Thymus (tissue), 11 donors: ENCODE data around the gene SRM. TPM values are rescaled to one million over a fixed set of nuclear protein-coding genes. Genes with fewer than 3 reads are reported as not detected.
"Not testable (repeated sequence)": the region's sequence is repeated elsewhere in the genome, so short reads cannot be mapped to it uniquely, and the experiment has no call there.

Experiments used
- DNase-seq, 9 donors: peaks; one replicate each; pipeline ENCODE4 v3.0.0-alpha.2; 2013; ENCODE audit warnings: low spot score in 9 of 9, low read depth in 6 of 9, missing footprints in 1 of 9
- H3K27ac ChIP-seq, 2 donors: one replicate each; pipeline ENCODE4 v1.5.1; 2013; ENCODE audit warnings: control low read depth in 1 of 2, low read depth in 1 of 2, low read length in 1 of 2, mild to moderate bottlenecking in 1 of 2, moderate library complexity in 1 of 2
- H3K27me3 ChIP-seq, 2 donors: one replicate each; pipeline ENCODE4 v1.5.1; 2013; ENCODE audit warnings: low read length in 1 of 2; ENCODE audit not compliant: control insufficient read depth in 2 of 2, insufficient read depth in 1 of 2
- H3K36me3 ChIP-seq, 2 donors: one replicate each; pipeline ENCODE4 v1.5.1; 2013; ENCODE audit warnings: low read length in 1 of 2, mild to moderate bottlenecking in 1 of 2, moderate library complexity in 1 of 2; ENCODE audit not compliant: control insufficient read depth in 2 of 2, insufficient read depth in 2 of 2
- H3K4me1 ChIP-seq, 2 donors: one replicate each; pipeline ENCODE4 v1.5.1; 2013; ENCODE audit warnings: low read length in 2 of 2; ENCODE audit not compliant: control insufficient read depth in 2 of 2, insufficient read depth in 2 of 2
- H3K4me3 ChIP-seq, 2 donors: one replicate each; pipeline ENCODE4 v1.5.1; 2013; ENCODE audit warnings: low read length in 2 of 2, control low read depth in 1 of 2, mild to moderate bottlenecking in 1 of 2
- H3K9me3 ChIP-seq, 2 donors: one replicate each; pipeline ENCODE4 v1.5.1; 2013; ENCODE audit warnings: low read length in 1 of 2, mild to moderate bottlenecking in 1 of 2; ENCODE audit not compliant: control insufficient read depth in 2 of 2, insufficient read depth in 1 of 2
- WGBS: extraction: QIAGEN DNeasy Blood & Tissue Kit; methylation state at CpG from one replicate; pipeline ENCODE4 v1.1.7; 2013; 5-methylcytosine and 5-hydroxymethylcytosine counted together
- polyA plus RNA-seq: library from polyadenylated mRNA; stranded (reverse); fragments of 200-250 nt; gene quantifications from one replicate; pipeline ENCODE4 v1.2.3, GENCODE V29; 2013
- total RNA-seq: library from RNA; stranded (reverse); fragments of 120-200 nt; gene quantifications from one replicate; pipeline ENCODE4 v1.2.4, GENCODE V29; 2013
- donor health status: healthy.

Gene SRM
- total and polyA plus RNA-seq, 2 donors: 13.1 to 62.9 TPM

DNA sequence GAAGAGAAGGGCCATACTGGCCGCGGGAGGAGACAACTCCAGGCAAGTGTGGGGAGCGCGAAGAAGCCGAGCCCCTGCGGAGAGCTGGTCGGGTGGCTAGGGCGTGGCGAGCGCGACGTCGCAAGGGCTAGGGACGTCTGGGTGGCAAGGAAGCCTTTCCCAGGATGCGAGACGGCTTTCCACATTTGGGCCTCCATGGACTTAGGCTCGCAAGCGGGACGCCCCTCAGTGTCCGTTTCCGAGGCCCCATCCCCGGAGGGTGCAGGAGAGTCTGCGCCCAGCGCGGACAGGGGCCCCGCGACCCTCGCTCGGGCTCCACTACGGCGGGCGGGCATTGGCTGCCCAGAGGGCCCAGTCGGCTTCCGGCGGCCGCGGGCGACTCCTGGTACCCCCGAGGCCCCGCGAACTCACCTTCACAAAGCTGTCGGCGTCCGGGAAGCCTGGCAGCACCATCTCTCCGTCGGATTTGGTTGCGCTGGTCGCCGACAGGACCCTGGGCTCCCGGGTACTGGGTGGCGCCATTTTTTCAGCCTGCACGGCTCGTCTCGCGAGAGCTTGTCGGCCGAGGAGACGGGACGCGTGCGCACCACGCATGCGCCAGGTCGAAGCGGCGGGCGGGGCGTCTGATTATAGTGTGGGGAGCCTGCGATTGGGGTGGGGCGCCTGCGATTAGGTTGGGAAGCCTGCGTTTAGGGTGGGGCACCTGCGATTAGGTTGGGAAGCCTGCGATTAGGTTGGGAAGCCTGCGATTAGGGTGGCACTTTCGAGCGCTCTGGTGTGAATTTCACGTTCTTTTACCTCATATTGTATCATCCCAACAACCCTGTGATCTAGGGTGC, 39.7 kb upstream of the SRM start, which contains the start of gene EXOSC10:
Gene EXOSC10 (minus strand): TSS at position 560 of the 839 bp plus-strand sequence. CDS start 38 bp downstream, at position 522.
- under 1% methylated on average over 78 of the region's 78 CpGs for WGBS
- peak; percentile 73 to 95 (median 91) for DNase-seq
- H3K4me1 ChIP-seq: peaks cover 5 to 12% of the 10 kb centered on the region in 2 donors
- H3K36me3 ChIP-seq: peaks cover 18 to 21% of the 10 kb centered on the region in 2 donors
- H3K9me3 ChIP-seq: peaks cover 0 to 2% of the 10 kb centered on the region in 2 donors
- peak within 1 kb of the TSS; percentile 79 to 94 for H3K4me3 ChIP-seq
- no peaks in the 10 kb centered on the region for H3K27me3 ChIP-seq
- peak within 1 kb of the TSS; percentile 60 to 77 for H3K27ac ChIP-seq

DNA sequence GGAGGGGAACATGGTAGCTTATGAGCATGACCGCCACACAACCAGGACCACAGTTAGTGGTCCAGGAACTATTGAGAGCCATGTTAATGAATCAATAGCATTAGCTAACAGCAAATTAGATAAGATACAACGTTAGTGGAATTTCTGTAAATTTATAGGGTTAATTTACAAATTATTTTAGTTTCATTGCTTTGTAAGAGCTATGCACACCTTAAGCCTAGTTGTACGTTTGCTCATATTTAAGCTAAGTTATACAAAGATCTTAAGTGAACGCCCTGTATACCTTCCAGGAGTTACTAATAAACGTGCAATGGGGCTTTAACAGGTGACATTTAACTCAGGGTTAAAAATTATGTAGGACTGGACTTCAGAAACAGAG, 39.1 kb upstream of the SRM start:
- Histone ChIP-seq H3K27ac (peak overlapping the region in 1 of 2 donors; percentile 60), H3K9me3 (peaks cover 0 to 2% of the 10 kb centered on the region in 2 donors), H3K4me1 (peaks cover 5 to 12% of the 10 kb centered on the region in 2 donors), H3K27me3 (no peaks in the 10 kb centered on the region), H3K36me3 (peaks cover 24 to 27% of the 10 kb centered on the region in 2 donors), H3K4me3 (peak overlapping the region; percentile 79 to 94)
- 26% methylated on average over 5 of the region's 5 CpGs for WGBS
- peak in 1 of 9 donors; percentile 1 for DNase-seq

DNA sequence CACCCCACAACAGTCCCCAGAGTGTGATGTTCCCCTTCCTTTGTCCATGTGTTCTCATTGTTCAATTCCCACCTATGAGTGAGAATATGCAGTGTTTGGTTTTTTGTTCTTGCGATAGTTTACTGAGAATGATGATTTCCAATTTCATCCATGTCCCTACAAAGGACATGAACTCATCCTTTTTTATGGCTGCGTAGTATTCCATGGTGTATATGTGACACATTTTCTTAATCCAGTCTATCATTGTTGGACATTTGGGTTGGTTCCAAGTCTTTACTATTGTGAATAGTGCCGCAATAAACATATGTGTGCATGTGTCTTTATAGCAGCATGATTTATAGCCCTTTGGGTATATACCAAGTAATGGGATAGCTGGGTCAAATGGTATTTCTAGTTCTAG, 24.0 kb upstream of the SRM start:
- WGBS: 94% methylated on average over 2 of the region's 3 CpGs
- peaks cover 44 to 52% of the 10 kb centered on the region in 2 donors for H3K36me3 ChIP-seq
- not testable (repeated sequence) for H3K4me3 ChIP-seq

DNA sequence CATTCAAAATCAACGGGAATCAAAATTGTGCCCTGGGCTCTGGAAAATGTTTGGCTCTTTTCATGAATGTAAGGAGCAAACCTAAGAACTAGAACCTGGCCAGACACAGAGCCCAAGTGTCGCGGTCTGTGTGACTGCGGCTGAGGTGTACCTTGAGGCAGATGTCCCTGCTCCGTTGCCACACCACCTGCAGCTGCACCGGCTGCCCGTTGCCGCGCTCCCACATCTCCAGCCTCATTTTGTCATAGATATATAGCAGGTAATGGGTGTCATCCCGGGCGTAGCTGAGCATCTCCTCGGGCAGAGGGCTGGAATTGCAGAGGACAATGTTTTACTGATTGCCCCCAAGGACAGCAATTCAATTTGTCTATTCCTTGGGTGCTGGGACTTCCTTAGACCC, 21.1 kb upstream of the SRM start:
- no peak overlapping the region for H3K27ac ChIP-seq
- DNase-seq: no peak
- WGBS: 90% methylated on average over 12 of the region's 12 CpGs

More for the DNA sequence above, 24.0 kb upstream of the SRM start:
- H3K27me3 ChIP-seq, H3K4me1 ChIP-seq, DNase-seq, H3K27ac ChIP-seq, H3K9me3 ChIP-seq: not testable (repeated sequence)

DNA sequence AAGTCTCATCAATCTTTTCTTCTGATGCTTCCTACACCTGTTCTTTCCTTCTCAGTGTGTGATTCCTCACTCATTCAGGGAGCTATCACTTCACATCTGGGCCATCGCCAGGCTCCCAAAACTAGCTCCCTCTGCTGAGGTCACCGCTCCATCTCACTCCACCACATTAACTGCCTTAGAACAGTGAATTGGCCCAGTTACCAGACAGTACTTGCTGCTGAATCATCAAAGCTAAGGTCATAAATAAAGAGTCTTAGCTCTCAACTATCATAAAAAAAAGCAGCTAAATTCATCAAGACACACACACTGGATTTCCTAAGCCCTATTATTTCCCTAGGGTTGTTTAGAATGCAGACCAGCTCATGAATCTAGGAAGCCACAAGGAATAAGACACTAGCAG, 18.8 kb upstream of the SRM start:
- Histone ChIP-seq H3K27me3 (no peaks in the 10 kb centered on the region), H3K4me1 (no peaks in the 10 kb centered on the region), H3K27ac (no peak overlapping the region), H3K36me3 (peaks cover 65 to 78% of the 10 kb centered on the region in 2 donors), H3K9me3 (no peaks in the 10 kb centered on the region), H3K4me3 (no peak overlapping the region)
- DNase-seq: no peak
- 93% methylated on average over 2 of the region's 2 CpGs for WGBS

More for the DNA sequence above, 21.1 kb upstream of the SRM start:
- Histone ChIP-seq H3K9me3 (no peaks in the 10 kb centered on the region), H3K4me1 (no peaks in the 10 kb centered on the region), H3K36me3 (peaks cover 44 to 57% of the 10 kb centered on the region in 2 donors), H3K27me3 (no peaks in the 10 kb centered on the region), H3K4me3 (no peak overlapping the region)

DNA sequence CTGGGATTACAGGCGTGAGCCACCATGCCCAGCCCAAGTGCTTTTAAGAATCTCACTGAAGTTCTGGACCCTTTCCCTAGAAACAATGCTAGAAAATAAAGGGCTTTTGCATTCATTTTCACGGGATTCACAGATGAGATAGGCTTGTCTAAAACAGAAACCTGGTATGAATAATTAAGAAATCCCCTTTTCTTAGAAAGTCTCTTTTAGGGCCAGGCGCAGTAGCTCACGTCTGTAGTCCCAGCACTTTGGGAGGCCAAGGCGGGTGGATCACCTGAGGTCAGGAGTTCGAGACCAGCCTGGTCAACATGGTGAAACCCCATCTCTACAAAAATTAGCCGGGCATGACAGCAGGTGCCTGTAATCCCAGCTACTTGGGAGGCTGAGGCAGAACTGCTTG, 13.6 kb upstream of the SRM start:
- H3K4me1 ChIP-seq: peaks cover 0 to 13% of the 10 kb centered on the region in 2 donors

DNA sequence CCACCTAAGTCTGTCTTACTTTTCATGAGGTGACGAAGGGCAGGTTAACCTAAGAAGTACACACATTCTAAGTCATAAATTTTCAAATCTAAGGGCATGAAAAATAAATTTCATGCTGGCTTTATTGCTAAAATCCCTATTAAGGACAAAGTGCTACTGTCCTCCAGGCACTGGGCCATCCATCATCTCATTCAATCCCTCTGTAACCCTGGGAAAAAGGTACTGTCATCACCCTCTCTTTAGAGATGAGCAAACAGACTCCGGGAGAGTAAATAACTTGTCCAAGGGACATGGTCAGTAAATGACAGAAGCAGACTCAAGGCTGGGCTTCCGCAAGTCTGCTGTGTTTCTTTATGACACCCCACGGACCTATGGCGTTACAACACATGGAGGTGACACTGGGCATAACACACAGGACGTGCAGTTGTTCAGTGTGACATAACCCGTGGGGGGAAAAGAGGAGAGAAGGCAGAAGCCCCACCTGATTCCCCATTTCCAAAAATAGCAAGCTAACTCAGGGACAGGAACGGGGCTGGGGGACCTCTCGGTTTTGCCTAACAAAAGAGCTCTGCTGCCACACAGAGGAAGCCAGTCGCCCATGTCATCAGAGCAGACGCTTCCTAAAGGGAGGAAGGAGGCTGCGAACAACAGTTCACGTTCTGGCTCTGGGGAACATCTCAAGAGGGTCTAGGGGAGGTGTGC, 12.5 kb upstream of the SRM start:
- Histone ChIP-seq H3K27ac (no peak overlapping the region), H3K4me1 (peaks cover 0 to 13% of the 10 kb centered on the region in 2 donors), H3K36me3 (peaks cover 89 to 93% of the 10 kb centered on the region in 2 donors), H3K27me3 (no peaks in the 10 kb centered on the region), H3K4me3 (no peak overlapping the region), H3K9me3 (no peaks in the 10 kb centered on the region)
- DNase-seq: no peak
- 90% methylated on average over 13 of the region's 13 CpGs for WGBS

More for the DNA sequence above, 13.6 kb upstream of the SRM start:
- H3K27ac ChIP-seq, H3K27me3 ChIP-seq, H3K9me3 ChIP-seq, H3K4me3 ChIP-seq, DNase-seq: not testable (repeated sequence)
- WGBS: 99% methylated on average over 7 of the region's 7 CpGs
- H3K36me3 ChIP-seq: peaks cover 81 to 89% of the 10 kb centered on the region in 2 donors

DNA sequence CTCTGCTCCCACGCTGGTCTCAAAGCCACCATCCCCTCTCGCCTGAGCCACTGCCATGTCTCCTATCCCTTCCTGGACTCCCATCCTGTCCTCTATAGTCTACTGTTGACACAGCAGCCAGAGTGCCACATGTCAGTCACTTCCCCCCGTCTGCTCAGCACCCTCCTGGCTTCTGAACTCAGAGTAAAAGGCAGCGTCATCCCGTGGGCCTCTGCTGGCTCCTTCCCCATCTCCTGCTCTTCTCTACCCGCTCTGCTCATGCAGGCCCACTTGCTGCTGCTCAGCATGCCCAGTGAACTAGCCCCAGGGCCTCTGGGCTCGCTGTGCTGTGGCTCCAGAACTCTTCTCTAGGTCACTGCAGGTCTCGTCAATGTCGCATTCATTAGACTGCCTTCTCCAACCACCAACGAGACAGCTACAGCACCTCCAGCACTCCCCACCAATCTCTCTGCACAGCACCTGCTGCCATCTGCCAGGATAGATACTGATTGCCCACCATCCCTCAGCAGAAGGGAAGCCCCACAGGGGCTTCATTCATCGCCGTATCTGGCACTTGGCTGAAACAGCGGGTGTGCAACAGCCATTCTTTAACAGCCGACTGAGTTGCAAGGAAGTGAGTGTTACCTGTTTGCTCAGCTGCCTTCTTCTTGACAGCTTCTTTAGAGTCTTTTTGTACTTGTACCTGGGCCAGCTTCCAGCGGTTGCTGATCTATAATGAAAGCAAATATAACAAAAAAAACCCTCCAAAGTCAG, 11.8 kb upstream of the SRM start:
- H3K27me3 ChIP-seq: no peaks in the 10 kb centered on the region
- DNase-seq: no peak
- H3K36me3 ChIP-seq: peaks cover 88 to 90% of the 10 kb centered on the region in 2 donors
- WGBS: 91% methylated on average over 15 of the region's 15 CpGs
- H3K9me3 ChIP-seq: no peaks in the 10 kb centered on the region
- H3K27ac ChIP-seq: no peak overlapping the region
- H3K4me3 ChIP-seq: no peak overlapping the region
- H3K4me1 ChIP-seq: peaks cover 0 to 13% of the 10 kb centered on the region in 2 donors
